Mesothelial cell of epicardium (in vitro differentiated cells): ENCODE measurements around the gene TCEANC. TPM values are rescaled to one million over a fixed set of nuclear protein-coding genes. Genes with fewer than 3 reads are reported as not detected.
A peak's percentile ranks its signal among the peaks of the same experiment; 100 is the strongest.
"Not testable (repeated sequence)": the region's sequence is repeated elsewhere in the genome, so short reads cannot be mapped to it uniquely, and the experiment has no call there.

Source experiments
- DNase-seq, 2 experiments: peaks; one replicate each; pipeline ENCODE4 v3.0.0; 2021; ENCODE audit warnings: low spot score in 2 of 2; ENCODE audit not compliant: unreplicated experiment in 2 of 2
- H3K27ac Mint-ChIP-seq: 2 replicates; pipeline ENCODE4 v1.8.0; 2021; ENCODE audit warnings: mixed read lengths
- H3K27me3 Mint-ChIP-seq: 2 replicates; pipeline ENCODE4 v1.8.0; 2021; ENCODE audit warnings: low read depth, mixed read lengths
- H3K36me3 Mint-ChIP-seq: 2 replicates; pipeline ENCODE4 v1.8.0; 2021; ENCODE audit warnings: mixed read lengths
- H3K4me1 Mint-ChIP-seq: 2 replicates; pipeline ENCODE4 v1.8.0; 2021; ENCODE audit warnings: mixed read lengths
- H3K4me3 Mint-ChIP-seq: 2 replicates; pipeline ENCODE4 v1.8.0; 2021; ENCODE audit warnings: mild to moderate bottlenecking, moderate library complexity, mixed read lengths
- H3K9me3 Mint-ChIP-seq: 2 replicates; pipeline ENCODE4 v1.8.0; 2021; ENCODE audit warnings: mixed read lengths
- CTCF ChIP-seq: fragments of 200-600 bp; sonication (generic); IDR thresholded peaks from one replicate; pipeline ENCODE4 v1.5.0; 2021; ENCODE audit warnings: antibody characterized with exemption; ENCODE audit not compliant: unreplicated experiment
- total RNA-seq: library from RNA; stranded (reverse); gene quantifications from 3 replicates; pipeline ENCODE4 v1.2.1, GENCODE V29; 2021

TCEANC gene
- total RNA-seq, 1 donor from 2014 or later: 3.8 TPM

GRCh38 chrX:13620207-13620606 is 32.7 kb upstream of the TCEANC start:
- Mint-ChIP-seq H3K4me3 (no peak overlapping the region), H3K4me1 (no peaks in the 10 kb centered on the region), H3K27me3 (no peaks in the 10 kb centered on the region), H3K36me3 (peaks cover 2% of the 10 kb centered on the region), H3K27ac (no peak overlapping the region), H3K9me3 (peaks cover 41% of the 10 kb centered on the region)
- no peak for TF ChIP-seq CTCF
- no peak for DNase-seq

GRCh38 chrX:13622401-13622964 is 30.5 kb upstream of the TCEANC start:
- Mint-ChIP-seq H3K4me1 (peaks cover under 1% of the 10 kb centered on the region), H3K27me3 (no peaks in the 10 kb centered on the region), H3K4me3 (no peak overlapping the region), H3K9me3 (peaks cover 51% of the 10 kb centered on the region), H3K36me3 (peaks cover 2% of the 10 kb centered on the region), H3K27ac (no peak overlapping the region)
- no peak for TF ChIP-seq CTCF
- no peak for DNase-seq

- Mint-ChIP-seq H3K4me3 (no peak overlapping the region), H3K4me1 (peaks cover 3% of the 10 kb centered on the region), H3K36me3 (peaks cover 2% of the 10 kb centered on the region), H3K27me3 (no peaks in the 10 kb centered on the region), H3K27ac (peak overlapping the region; percentile 39), H3K9me3 (peaks cover 48% of the 10 kb centered on the region)
- DNase-seq: no peak
- no peak for TF ChIP-seq CTCF
Observed at GRCh38 chrX:13627306-13627705, 25.6 kb upstream of the TCEANC start.

GRCh38 chrX:13637224-13637623 is 15.7 kb upstream of the TCEANC start:
- H3K36me3 Mint-ChIP-seq: not testable (repeated sequence)

GRCh38 chrX:13638021-13638420 is 14.9 kb upstream of the TCEANC start:
- Mint-ChIP-seq H3K36me3 (peaks cover 4% of the 10 kb centered on the region), H3K9me3 (peaks cover 41% of the 10 kb centered on the region), H3K4me3 (no peak overlapping the region), H3K27me3 (no peaks in the 10 kb centered on the region), H3K4me1 (no peaks in the 10 kb centered on the region), H3K27ac (no peak overlapping the region)
- no peak for TF ChIP-seq CTCF
- DNase-seq: no peak

More at GRCh38 chrX:13637224-13637623, 15.7 kb upstream of the TCEANC start:
- H3K27me3 Mint-ChIP-seq, DNase-seq, H3K4me3 Mint-ChIP-seq, H3K4me1 Mint-ChIP-seq, H3K27ac Mint-ChIP-seq: not testable (repeated sequence)
- H3K9me3 Mint-ChIP-seq: peaks cover 46% of the 10 kb centered on the region

- Mint-ChIP-seq H3K36me3 (peaks cover 4% of the 10 kb centered on the region), H3K4me1 (no peaks in the 10 kb centered on the region), H3K4me3 (no peak overlapping the region), H3K27ac (no peak overlapping the region), H3K27me3 (no peaks in the 10 kb centered on the region), H3K9me3 (peaks cover 37% of the 10 kb centered on the region)
- TF ChIP-seq CTCF: no peak
- no peak for DNase-seq
Observed at GRCh38 chrX:13638826-13639225, 14.1 kb upstream of the TCEANC start.

GRCh38 chrX:13641684-13642083 is 11.3 kb upstream of the TCEANC start:
- not testable (repeated sequence) for DNase-seq, H3K36me3 Mint-ChIP-seq, H3K4me3 Mint-ChIP-seq, H3K27ac Mint-ChIP-seq, H3K4me1 Mint-ChIP-seq, H3K27me3 Mint-ChIP-seq
- peaks cover 27% of the 10 kb centered on the region for H3K9me3 Mint-ChIP-seq
